ENCODE results near the gene LPA.
A peak's percentile ranks its signal among the peaks of the same experiment; 100 is the strongest.

Gene LPA

DNA sequence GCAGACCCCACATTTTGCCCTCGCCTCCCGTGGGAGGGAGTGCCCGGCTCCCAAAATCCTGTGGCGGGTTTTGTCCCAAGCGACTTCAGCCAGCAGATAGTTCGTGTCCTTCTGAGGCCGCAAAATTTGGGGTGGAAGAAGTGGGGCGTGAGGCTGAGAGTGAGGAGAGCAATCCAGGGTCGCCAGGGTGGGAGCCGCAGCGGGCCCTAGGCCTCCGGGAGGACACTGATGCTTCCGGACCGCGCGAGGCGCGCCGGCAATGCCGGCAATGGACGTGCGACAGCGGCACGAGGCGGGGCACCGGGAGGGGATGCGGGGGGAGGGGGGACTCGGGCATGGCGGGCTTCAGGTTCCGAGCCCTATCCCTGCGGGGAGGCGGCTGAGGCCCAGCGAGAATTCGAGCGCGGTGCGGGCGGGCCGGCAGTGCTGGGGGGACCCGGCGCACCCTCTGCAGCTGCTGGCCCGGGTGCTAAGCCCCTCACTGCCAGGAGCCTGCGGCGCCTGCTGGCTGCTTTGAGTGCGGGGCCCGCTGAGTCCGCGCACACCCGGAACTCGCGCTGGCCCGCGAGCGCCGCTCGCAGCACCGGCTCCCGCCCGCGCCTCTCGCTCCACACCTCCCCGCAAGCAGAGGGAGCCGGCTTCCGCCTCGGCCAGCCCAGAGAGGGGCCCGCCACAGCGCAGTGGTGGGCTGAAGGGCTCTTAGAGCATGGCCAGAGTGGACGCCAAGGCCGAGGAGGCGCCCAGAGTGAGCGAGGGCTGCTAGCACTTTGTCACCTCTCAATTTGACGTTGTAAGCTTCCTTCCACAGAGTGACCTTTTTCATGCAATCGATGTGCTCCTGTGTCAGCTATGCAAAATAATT, 143.8 kb downstream of the LPA start:
- H3K9me3 ChIP-seq (ENCODE audit: control insufficient read depth in 5 of 5, low read length in 5 of 5) = no peaks in the 10 kb centered on the region
- no peaks in the 10 kb centered on the region for H3K36me3 ChIP-seq (ENCODE audit: control insufficient read depth in 5 of 5, insufficient read depth in 5 of 5, low read length in 5 of 5)
- H3K4me3 ChIP-seq (ENCODE audit: low read depth in 1 of 5, low read length in 5 of 5) = peak overlapping the region; percentile 68 to 84 (median 79)
- H3K27ac ChIP-seq (ENCODE audit: low read depth, low read length) = no peak overlapping the region
- H3K4me1 ChIP-seq (ENCODE audit: control insufficient read depth in 5 of 5, insufficient read depth in 5 of 5, low read length in 5 of 5) = peaks cover 0 to 11% (median 8%) of the 10 kb centered on the region in 5 donors
- peak overlapping the region in 4 of 5 donors; percentile 66 to 78 (median 72) for H3K9ac ChIP-seq (ENCODE audit: low read length in 5 of 5)
- H3K27me3 ChIP-seq (ENCODE audit: control insufficient read depth in 5 of 5, insufficient read depth in 4 of 5, low read length in 5 of 5) = no peaks in the 10 kb centered on the region

GRCh38 chr6:160519603-160520042, 144.5 kb downstream of the LPA start:
- H3K27ac ChIP-seq (ENCODE audit: low read depth, low read length) = no peak overlapping the region

DNA sequence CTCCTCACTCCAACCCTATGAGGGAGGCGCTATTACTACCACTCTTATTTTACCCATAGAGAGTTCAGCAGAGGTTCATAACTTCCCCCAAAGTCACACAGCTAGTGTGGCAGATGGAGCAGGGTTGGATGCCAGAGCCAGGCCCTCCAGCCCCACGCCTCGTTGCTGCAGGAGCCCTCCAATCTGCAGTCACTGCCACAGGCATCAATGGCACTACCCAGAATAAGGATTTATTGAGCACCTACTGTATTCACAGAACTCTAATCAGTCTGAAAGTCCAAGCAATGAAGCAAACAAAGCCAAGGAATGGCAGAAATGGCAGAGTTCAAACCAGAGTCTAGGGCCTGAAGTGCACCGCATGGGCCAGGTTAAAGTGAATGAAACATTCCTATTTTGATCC, 144.9 kb downstream of the LPA start:
- H3K4me3 ChIP-seq (ENCODE audit: low read depth in 1 of 5, low read length in 5 of 5) = no peak overlapping the region
- H3K9me3 ChIP-seq (ENCODE audit: control insufficient read depth in 5 of 5, low read length in 5 of 5) = no peaks in the 10 kb centered on the region
- no peak overlapping the region for H3K9ac ChIP-seq (ENCODE audit: low read length in 5 of 5)
- H3K4me1 ChIP-seq (ENCODE audit: control insufficient read depth in 5 of 5, insufficient read depth in 5 of 5, low read length in 5 of 5) = peaks cover 0 to 11% (median 8%) of the 10 kb centered on the region in 5 donors
- no peak overlapping the region for H3K27ac ChIP-seq (ENCODE audit: low read depth, low read length)
- H3K27me3 ChIP-seq (ENCODE audit: control insufficient read depth in 5 of 5, insufficient read depth in 4 of 5, low read length in 5 of 5) = no peaks in the 10 kb centered on the region
- H3K36me3 ChIP-seq (ENCODE audit: control insufficient read depth in 5 of 5, insufficient read depth in 5 of 5, low read length in 5 of 5) = no peaks in the 10 kb centered on the region

More at GRCh38 chr6:160519603-160520042, 144.5 kb downstream of the LPA start:
- peak overlapping the region in 4 of 5 donors; percentile 76 to 84 (median 80) for H3K4me3 ChIP-seq (ENCODE audit: low read depth in 1 of 5, low read length in 5 of 5)
- no peaks in the 10 kb centered on the region for H3K27me3 ChIP-seq (ENCODE audit: control insufficient read depth in 5 of 5, insufficient read depth in 4 of 5, low read length in 5 of 5)
- H3K4me1 ChIP-seq (ENCODE audit: control insufficient read depth in 5 of 5, insufficient read depth in 5 of 5, low read length in 5 of 5) = peaks cover 0 to 11% (median 8%) of the 10 kb centered on the region in 5 donors
- H3K9me3 ChIP-seq (ENCODE audit: control insufficient read depth in 5 of 5, low read length in 5 of 5) = no peaks in the 10 kb centered on the region
- H3K36me3 ChIP-seq (ENCODE audit: control insufficient read depth in 5 of 5, insufficient read depth in 5 of 5, low read length in 5 of 5) = no peaks in the 10 kb centered on the region
- H3K9ac ChIP-seq (ENCODE audit: low read length in 5 of 5) = peak overlapping the region in 2 of 5 donors; percentile 66 to 78

DNA sequence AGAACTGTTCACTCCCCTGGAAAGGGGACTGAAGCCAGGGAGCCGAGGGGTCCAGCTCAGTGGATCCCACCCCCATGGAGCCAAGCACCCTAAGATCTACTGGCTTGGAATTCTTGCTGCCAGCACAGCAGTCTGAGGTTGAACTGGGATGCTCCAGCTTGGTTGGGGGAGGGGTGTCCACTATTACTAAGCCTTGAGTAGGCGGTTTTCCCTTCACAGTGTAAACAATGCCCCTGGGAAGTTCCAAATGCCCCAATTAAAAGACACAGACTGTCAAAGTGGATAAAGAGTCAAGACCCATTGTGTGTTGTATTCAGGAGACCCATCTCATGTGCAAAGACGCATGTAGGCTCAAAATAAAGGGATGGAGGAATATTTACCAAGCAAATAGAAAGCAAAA, 150.2 kb downstream of the LPA start:
- Histone ChIP-seq H3K27me3 (ENCODE audit: control insufficient read depth in 5 of 5, insufficient read depth in 4 of 5, low read length in 5 of 5) (no peaks in the 10 kb centered on the region), H3K9me3 (ENCODE audit: control insufficient read depth in 5 of 5, low read length in 5 of 5) (no peaks in the 10 kb centered on the region), H3K36me3 (ENCODE audit: control insufficient read depth in 5 of 5, insufficient read depth in 5 of 5, low read length in 5 of 5) (no peaks in the 10 kb centered on the region), H3K4me1 (ENCODE audit: control insufficient read depth in 5 of 5, insufficient read depth in 5 of 5, low read length in 5 of 5) (no peaks in the 10 kb centered on the region), H3K27ac (ENCODE audit: low read depth, low read length) (no peak overlapping the region), H3K9ac (ENCODE audit: low read length in 5 of 5) (no peak overlapping the region), H3K4me3 (ENCODE audit: low read depth in 1 of 5, low read length in 5 of 5) (no peak overlapping the region)

GRCh38 chr6:160510976-160511617, 153.0 kb downstream of the LPA start:
- Histone ChIP-seq H3K4me1 (ENCODE audit: control insufficient read depth in 5 of 5, insufficient read depth in 5 of 5, low read length in 5 of 5) (no peaks in the 10 kb centered on the region), H3K27ac (ENCODE audit: low read depth, low read length) (no peak overlapping the region), H3K4me3 (ENCODE audit: low read depth in 1 of 5, low read length in 5 of 5) (no peak overlapping the region), H3K36me3 (ENCODE audit: control insufficient read depth in 5 of 5, insufficient read depth in 5 of 5, low read length in 5 of 5) (no peaks in the 10 kb centered on the region), H3K9me3 (ENCODE audit: control insufficient read depth in 5 of 5, low read length in 5 of 5) (no peaks in the 10 kb centered on the region), H3K9ac (ENCODE audit: low read length in 5 of 5) (no peak overlapping the region), H3K27me3 (ENCODE audit: control insufficient read depth in 5 of 5, insufficient read depth in 4 of 5, low read length in 5 of 5) (no peaks in the 10 kb centered on the region)

DNA sequence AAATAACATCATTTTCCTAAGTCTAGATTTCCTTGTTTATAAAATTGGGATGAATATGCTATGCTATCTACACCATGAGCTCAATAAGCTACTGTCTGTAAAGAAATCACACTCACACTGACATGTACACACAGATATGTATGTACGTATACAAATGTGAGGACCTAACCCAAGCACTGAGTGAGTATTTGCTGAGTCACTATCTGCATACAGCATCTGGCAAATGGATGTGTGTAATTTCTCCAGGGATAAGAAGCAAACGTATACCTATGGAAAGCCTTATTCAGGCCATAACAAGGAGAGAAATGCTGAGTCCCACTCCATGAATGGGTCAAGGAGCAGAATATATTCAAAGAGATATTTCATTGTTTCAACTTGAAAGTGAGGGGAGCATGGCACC, 153.9 kb downstream of the LPA start:
- H3K27me3 ChIP-seq (ENCODE audit: control insufficient read depth in 5 of 5, insufficient read depth in 4 of 5, low read length in 5 of 5) = no peaks in the 10 kb centered on the region
- H3K4me3 ChIP-seq (ENCODE audit: low read depth in 1 of 5, low read length in 5 of 5) = no peak overlapping the region
- H3K36me3 ChIP-seq (ENCODE audit: control insufficient read depth in 5 of 5, insufficient read depth in 5 of 5, low read length in 5 of 5) = no peaks in the 10 kb centered on the region
- no peak overlapping the region for H3K27ac ChIP-seq (ENCODE audit: low read depth, low read length)
- no peak overlapping the region for H3K9ac ChIP-seq (ENCODE audit: low read length in 5 of 5)
- H3K9me3 ChIP-seq (ENCODE audit: control insufficient read depth in 5 of 5, low read length in 5 of 5) = no peaks in the 10 kb centered on the region
- H3K4me1 ChIP-seq (ENCODE audit: control insufficient read depth in 5 of 5, insufficient read depth in 5 of 5, low read length in 5 of 5) = no peaks in the 10 kb centered on the region

DNA sequence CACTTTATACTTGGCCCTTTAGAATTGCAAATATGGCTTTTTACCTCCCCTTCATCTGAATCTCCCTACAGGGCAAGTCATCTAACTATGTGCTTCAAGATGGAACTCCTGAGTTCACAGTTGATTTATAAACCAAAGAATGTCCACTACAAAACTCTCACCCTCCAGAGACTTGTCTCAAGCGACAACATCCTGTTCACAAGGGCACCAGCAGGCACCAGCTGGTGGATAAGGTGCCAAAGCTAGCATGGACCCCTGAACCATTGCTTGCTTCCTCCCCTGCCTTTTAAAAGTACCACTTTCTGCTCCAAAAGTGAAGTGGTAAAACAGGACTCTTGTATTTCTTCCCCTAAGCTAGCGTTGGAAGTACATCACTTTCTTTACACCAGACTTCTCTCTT, 154.5 kb downstream of the LPA start:
- no peak overlapping the region for H3K27ac ChIP-seq (ENCODE audit: low read depth, low read length)
- no peaks in the 10 kb centered on the region for H3K9me3 ChIP-seq (ENCODE audit: control insufficient read depth in 5 of 5, low read length in 5 of 5)
- no peak overlapping the region for H3K4me3 ChIP-seq (ENCODE audit: low read depth in 1 of 5, low read length in 5 of 5)
- H3K36me3 ChIP-seq (ENCODE audit: control insufficient read depth in 5 of 5, insufficient read depth in 5 of 5, low read length in 5 of 5) = no peaks in the 10 kb centered on the region
- H3K9ac ChIP-seq (ENCODE audit: low read length in 5 of 5) = no peak overlapping the region
- H3K4me1 ChIP-seq (ENCODE audit: control insufficient read depth in 5 of 5, insufficient read depth in 5 of 5, low read length in 5 of 5) = no peaks in the 10 kb centered on the region
- no peaks in the 10 kb centered on the region for H3K27me3 ChIP-seq (ENCODE audit: control insufficient read depth in 5 of 5, insufficient read depth in 4 of 5, low read length in 5 of 5)

- Histone ChIP-seq H3K9ac (ENCODE audit: low read length in 5 of 5) (no peak overlapping the region), H3K36me3 (ENCODE audit: control insufficient read depth in 5 of 5, insufficient read depth in 5 of 5, low read length in 5 of 5) (no peaks in the 10 kb centered on the region), H3K27ac (ENCODE audit: low read depth, low read length) (no peak overlapping the region), H3K4me1 (ENCODE audit: control insufficient read depth in 5 of 5, insufficient read depth in 5 of 5, low read length in 5 of 5) (no peaks in the 10 kb centered on the region), H3K4me3 (ENCODE audit: low read depth in 1 of 5, low read length in 5 of 5) (no peak overlapping the region), H3K9me3 (ENCODE audit: control insufficient read depth in 5 of 5, low read length in 5 of 5) (peaks cover 0 to 10% (median 5%) of the 10 kb centered on the region in 5 donors), H3K27me3 (ENCODE audit: control insufficient read depth in 5 of 5, insufficient read depth in 4 of 5, low read length in 5 of 5) (no peaks in the 10 kb centered on the region)
Observed at GRCh38 chr6:160508599-160508998, 155.5 kb downstream of the LPA start.

DNA sequence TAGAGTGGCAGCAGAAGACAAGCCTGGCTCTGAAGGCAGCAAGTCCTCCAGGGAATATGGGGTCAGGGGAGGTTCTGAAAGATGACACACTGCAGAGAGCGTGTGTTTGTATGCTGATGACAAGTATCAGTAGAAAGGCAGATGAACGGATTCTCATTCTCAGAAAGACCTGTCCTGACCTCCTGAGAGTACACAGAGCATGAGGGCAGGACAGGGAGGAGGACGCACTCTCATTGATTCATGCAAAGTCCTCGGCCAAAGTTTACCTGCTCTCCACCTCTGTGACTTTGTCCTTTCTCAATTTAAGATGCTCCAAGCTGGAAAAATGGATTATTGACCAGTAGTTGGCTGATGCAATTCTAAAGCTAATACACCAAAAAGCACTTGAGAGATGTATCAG, 156.7 kb downstream of the LPA start:
- Histone ChIP-seq H3K36me3 (ENCODE audit: control insufficient read depth in 5 of 5, insufficient read depth in 5 of 5, low read length in 5 of 5) (no peaks in the 10 kb centered on the region), H3K9ac (ENCODE audit: low read length in 5 of 5) (no peak overlapping the region), H3K27ac (ENCODE audit: low read depth, low read length) (no peak overlapping the region), H3K4me1 (ENCODE audit: control insufficient read depth in 5 of 5, insufficient read depth in 5 of 5, low read length in 5 of 5) (no peaks in the 10 kb centered on the region), H3K4me3 (ENCODE audit: low read depth in 1 of 5, low read length in 5 of 5) (no peak overlapping the region), H3K27me3 (ENCODE audit: control insufficient read depth in 5 of 5, insufficient read depth in 4 of 5, low read length in 5 of 5) (no peaks in the 10 kb centered on the region), H3K9me3 (ENCODE audit: control insufficient read depth in 5 of 5, low read length in 5 of 5) (peaks cover 3 to 19% (median 6%) of the 10 kb centered on the region in 5 donors)

DNA sequence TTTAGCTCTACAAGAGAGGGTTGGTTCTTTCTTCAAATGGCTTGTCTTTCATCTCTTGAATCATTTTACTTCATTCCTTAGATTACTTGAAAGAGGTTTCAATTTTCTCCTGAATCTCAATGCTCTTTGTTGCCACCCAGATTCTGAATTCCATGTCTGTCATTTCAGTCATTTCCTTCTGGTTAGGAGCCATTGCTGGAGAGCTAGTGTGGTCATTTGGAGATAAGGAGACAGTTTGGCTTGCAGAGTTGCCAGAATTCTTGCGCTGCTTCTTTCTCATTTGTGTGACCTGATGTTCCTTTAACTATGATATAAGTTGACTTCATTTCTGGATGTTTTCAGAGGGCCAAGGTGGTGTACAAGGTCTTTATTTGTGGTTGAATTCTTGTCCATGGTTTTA, 158.1 kb downstream of the LPA start:
- Histone ChIP-seq H3K9ac (ENCODE audit: low read length in 5 of 5) (no peak overlapping the region), H3K27me3 (ENCODE audit: control insufficient read depth in 5 of 5, insufficient read depth in 4 of 5, low read length in 5 of 5) (no peaks in the 10 kb centered on the region), H3K4me1 (ENCODE audit: control insufficient read depth in 5 of 5, insufficient read depth in 5 of 5, low read length in 5 of 5) (no peaks in the 10 kb centered on the region), H3K9me3 (ENCODE audit: control insufficient read depth in 5 of 5, low read length in 5 of 5) (peaks cover 3 to 20% (median 6%) of the 10 kb centered on the region in 5 donors), H3K27ac (ENCODE audit: low read depth, low read length) (no peak overlapping the region), H3K4me3 (ENCODE audit: low read depth in 1 of 5, low read length in 5 of 5) (no peak overlapping the region), H3K36me3 (ENCODE audit: control insufficient read depth in 5 of 5, insufficient read depth in 5 of 5, low read length in 5 of 5) (no peaks in the 10 kb centered on the region)
